Stimulated activated memory B cell treated with anti-CD40 and anti-IgM and Interleukin-4, amounts not matched to agents 10 μg/mL and 1 μg/mL and 100 μg/mL, for 72 hours (primary cell): ENCODE measurements around the gene SH3BP1.
A peak's percentile ranks its signal among the peaks of the same experiment; 100 is the strongest.

Experiments
- ATAC-seq: fragments of 150-1000 bp; cut with Tn5 transposase; 2 replicates; pipeline ENCODE4 v1.10.0; 2021
- H3K27ac Mint-ChIP-seq: one replicate; pipeline ENCODE4 v1.8.0; 2022; ENCODE audit warnings: mild to moderate bottlenecking, mixed read lengths
- H3K27me3 Mint-ChIP-seq: one replicate; pipeline ENCODE4 v1.8.0; 2022; ENCODE audit warnings: mixed read lengths
- H3K36me3 Mint-ChIP-seq: one replicate; pipeline ENCODE4 v1.8.0; 2022; ENCODE audit warnings: mixed read lengths
- H3K4me1 Mint-ChIP-seq: one replicate; pipeline ENCODE4 v1.8.0; 2022; ENCODE audit warnings: mixed read lengths
- H3K4me3 Mint-ChIP-seq: one replicate; pipeline ENCODE4 v1.8.0; 2022; ENCODE audit warnings: mild to moderate bottlenecking, moderate library complexity, mixed read lengths
- H3K9me3 Mint-ChIP-seq: one replicate; pipeline ENCODE4 v1.8.0; 2022; ENCODE audit warnings: mixed read lengths

Gene SH3BP1

DNA sequence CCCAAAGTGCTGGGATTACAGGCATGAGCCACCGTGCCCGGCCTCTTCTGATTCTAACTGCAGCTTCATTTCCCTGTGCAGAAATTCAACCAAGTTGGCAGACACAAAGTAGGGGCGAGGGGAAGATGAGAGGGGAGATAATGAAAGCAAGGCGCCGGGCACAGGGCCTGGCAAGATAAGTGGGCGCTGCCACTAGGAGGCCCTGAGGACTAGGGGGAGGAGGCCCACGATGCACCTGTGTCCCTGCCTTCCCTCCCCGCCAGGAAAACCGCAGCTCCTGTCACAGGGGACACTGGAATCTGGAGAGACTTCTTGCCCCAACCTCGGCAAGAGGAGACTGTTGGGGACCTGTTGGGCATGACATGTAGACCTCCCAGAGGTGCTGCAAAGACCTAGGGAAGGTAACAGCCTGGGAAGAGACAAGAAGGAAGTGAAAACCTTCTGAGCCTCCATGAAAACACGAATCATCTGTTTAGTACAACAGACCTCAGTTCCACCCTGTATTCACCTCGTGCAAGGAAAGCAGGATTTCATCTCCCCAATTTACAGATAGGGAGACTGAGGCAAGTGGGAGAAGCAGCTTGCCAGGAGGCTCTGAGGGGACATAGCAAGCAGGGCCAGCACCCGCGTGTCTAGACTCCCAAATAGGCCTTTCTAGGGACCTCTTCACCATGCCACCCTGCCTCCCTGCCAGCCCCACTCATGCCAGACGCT lies 32.9 kb downstream of the SH3BP1 start:
- Mint-ChIP-seq H3K9me3 (no peaks in the 10 kb centered on the region), H3K27me3 (no peaks in the 10 kb centered on the region), H3K36me3 (peaks cover 6% of the 10 kb centered on the region), H3K4me3 (peak overlapping the region; percentile 12), H3K27ac (peak overlapping the region; percentile 95), H3K4me1 (peaks cover 58% of the 10 kb centered on the region)
- ATAC-seq = no peak

DNA sequence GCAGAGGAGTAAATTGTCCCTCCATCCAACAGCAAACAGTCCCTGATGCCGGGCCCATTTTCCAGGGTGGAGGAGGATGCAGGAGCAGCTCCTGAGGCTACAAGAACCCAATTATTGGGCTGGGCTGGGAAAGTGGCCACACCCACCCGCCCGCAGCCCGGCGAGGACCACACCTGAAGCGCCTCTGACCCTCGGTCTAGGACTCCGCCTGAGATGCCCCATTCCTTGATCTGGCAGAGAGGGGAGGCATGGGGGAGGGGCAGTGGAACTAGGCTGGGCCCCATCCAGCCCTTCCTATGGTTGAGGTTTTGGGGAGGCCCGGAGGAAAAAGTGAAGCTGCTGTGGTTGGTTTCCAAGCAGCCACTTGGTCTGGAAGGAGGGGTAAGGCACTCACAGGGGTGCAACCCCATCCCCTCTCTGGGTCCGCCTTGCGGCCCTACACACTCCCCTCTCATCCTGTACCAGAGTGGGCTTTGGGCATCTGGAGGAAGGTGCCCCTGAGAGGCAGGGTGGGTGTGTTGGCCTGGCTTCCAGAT lies 33.5 kb downstream of the SH3BP1 start:
- Mint-ChIP-seq H3K36me3 (peaks cover 8% of the 10 kb centered on the region), H3K4me3 (no peak overlapping the region), H3K4me1 (peaks cover 60% of the 10 kb centered on the region), H3K9me3 (no peaks in the 10 kb centered on the region), H3K27me3 (no peaks in the 10 kb centered on the region), H3K27ac (peak overlapping the region; percentile 95)
- no peak for ATAC-seq

DNA sequence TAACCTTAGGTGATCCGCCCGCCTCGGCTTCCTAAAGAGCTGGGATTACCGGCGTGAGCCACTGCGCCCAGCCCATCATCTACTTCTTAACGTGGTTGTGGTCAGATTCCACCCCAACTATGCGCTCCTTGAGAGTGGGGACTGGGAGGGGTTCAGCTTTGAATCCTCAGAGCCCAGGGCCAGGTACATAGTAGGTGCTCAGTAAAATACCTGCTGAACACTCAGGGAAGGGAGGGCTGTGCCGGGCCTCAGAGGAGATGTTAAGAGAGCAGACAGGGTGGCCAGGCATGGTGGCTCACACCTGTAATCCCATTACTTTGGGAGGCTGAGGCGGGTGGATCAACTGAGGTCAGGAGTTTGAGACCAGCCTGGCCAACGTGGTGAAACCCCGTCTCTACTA lies 34.8 kb downstream of the SH3BP1 start:
- H3K4me3 Mint-ChIP-seq = peak overlapping the region; percentile 51
- no peaks in the 10 kb centered on the region for H3K9me3 Mint-ChIP-seq
- H3K4me1 Mint-ChIP-seq = peaks cover 63% of the 10 kb centered on the region
- H3K27ac Mint-ChIP-seq = peak overlapping the region; percentile 95
- H3K27me3 Mint-ChIP-seq = no peaks in the 10 kb centered on the region
- ATAC-seq = no peak
- peaks cover 12% of the 10 kb centered on the region for H3K36me3 Mint-ChIP-seq

DNA sequence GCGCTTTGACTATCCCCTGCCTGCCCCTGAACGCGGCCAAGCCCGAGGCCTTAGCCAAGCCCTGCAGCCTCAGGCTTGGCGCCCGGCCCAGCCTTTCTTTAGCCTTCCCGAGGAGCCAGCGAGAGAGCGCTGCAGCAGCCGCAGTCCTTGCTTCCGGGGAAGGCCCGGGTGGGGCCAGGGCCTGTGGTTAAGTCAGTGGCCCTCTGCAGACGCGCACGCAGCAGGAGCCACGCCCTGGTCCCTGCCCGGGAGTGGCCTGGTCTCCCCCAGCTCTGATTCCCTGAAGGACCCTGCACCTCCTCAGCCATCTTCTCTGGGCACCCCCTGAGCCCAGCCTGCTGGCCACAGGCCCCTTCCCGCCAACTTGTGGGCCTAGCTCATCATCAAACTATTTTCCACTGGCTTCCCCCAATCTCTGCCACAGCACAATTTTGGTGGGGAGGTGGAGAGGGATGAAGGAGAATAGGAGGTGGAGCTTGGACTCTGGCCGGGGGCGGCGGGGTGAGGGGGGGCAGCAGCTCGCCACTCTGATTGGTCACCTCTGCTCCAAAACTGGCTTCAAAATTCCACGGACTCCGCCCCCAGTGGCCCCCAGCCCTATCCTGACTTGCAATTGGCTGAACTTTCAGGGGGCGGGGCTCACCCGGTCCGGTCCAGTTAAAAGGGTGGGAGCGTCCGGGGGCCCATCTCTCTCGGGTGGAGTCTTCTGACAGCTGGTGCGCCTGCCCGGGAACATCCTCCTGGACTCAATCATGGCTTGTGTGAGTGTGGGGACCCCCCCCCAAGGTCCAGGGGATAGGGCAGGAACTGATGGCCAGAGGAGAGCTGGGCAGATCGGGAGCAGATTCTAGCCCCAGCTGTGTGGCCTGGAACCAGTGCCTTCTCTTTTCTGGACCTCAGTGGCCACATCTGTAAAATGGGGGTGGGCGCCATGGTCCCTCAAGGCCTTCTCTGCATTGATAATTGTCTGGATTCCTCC lies 35.8 kb downstream of the SH3BP1 start, which contains the start of gene LGALS1:
TSS of gene LGALS1 (plus strand) at position 686 of the 979 bp plus-strand sequence. CDS start at position 753, 67 bp downstream.
- Mint-ChIP-seq H3K27me3 (no peaks in the 10 kb centered on the region), H3K4me3 (peak within 1 kb of the TSS; percentile 85), H3K27ac (peak within 1 kb of the TSS; percentile 95), H3K36me3 (peaks cover 20% of the 10 kb centered on the region), H3K9me3 (no peaks in the 10 kb centered on the region), H3K4me1 (peaks cover 71% of the 10 kb centered on the region)
- peak; percentile 78 for ATAC-seq

DNA sequence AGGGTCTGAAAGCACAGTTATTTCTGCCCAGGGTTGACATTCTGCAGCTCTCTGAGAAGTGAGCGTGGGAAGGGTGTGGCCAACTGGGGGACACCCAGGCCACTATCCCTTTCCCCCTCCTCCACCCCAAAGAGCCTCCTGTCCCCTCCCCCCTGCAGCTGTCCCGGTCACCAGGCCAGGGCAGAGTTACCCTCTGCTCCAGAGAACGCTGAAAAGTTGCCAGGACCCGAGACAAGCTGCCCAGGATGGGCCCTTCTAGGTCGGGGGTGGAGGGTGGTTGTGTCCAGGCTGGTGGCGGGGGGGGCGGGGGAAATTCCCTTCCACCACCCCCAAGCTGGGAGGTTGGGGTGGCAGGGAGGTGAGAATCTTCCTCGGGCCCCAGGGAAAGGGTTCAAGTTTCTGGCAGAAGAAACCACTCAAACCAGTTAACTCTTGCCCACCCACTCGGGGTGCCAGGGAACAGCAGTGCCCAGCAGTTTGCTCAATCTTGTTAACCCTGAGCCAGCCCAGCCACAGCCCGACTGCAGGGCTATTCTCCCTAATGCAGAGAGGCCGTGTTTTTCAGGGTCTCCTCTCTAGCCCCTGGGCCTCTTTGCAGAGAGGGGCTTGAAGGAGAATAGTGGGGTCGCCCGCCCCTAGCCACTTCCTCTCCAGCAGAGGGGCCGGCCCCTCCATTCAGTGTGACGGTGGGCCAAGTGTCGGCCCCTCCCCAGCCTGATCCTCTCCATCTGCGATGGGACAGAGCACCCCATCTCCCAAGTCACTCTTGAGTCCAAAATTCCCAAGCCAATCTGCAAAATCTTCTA lies 36.7 kb downstream of the SH3BP1 start:
- ATAC-seq = peak; percentile 18
- no peaks in the 10 kb centered on the region for H3K27me3 Mint-ChIP-seq
- peaks cover 20% of the 10 kb centered on the region for H3K36me3 Mint-ChIP-seq
- H3K4me1 Mint-ChIP-seq = peaks cover 70% of the 10 kb centered on the region
- no peaks in the 10 kb centered on the region for H3K9me3 Mint-ChIP-seq
- H3K27ac Mint-ChIP-seq = peak overlapping the region; percentile 95
- H3K4me3 Mint-ChIP-seq = peak overlapping the region; percentile 85

DNA sequence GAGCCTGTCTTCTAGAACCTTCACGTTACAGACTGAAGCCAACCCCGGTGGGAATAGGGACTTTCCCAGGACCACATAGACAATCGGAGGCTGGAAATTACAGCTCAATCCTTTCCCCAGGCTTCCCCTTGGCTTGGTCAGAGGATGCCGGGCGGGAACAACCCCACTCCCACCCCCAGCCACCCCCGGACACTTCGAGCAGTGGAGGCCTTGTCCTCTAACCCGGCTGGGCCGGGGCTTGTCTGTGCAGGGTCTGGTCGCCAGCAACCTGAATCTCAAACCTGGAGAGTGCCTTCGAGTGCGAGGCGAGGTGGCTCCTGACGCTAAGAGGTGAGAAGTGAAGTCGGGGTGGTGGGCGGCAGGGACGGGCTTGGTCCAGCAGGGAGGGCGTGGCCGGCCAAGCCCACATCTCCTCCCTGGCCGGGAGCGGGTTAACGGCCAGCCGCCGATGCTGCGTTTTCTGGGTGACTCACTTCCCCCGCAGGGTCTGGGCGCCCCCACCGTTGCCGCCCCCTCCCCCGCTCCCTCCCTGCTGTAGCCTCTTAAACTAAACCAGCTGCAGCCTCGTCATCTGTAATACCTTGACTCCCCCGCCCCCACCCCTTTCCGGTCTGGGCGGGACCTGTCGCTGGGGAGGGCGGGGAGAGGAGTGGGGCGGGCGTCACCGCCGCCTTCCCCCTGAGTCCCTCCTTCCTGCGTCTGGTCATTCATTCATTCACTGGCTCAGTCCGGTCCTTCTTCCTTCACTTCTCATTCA lies 37.4 kb downstream of the SH3BP1 start:
- H3K27ac Mint-ChIP-seq = peak overlapping the region; percentile 95
- H3K4me3 Mint-ChIP-seq = peak overlapping the region; percentile 85
- no peaks in the 10 kb centered on the region for H3K27me3 Mint-ChIP-seq
- no peaks in the 10 kb centered on the region for H3K9me3 Mint-ChIP-seq
- H3K36me3 Mint-ChIP-seq = peaks cover 20% of the 10 kb centered on the region
- peaks cover 75% of the 10 kb centered on the region for H3K4me1 Mint-ChIP-seq
- peak; percentile 88 for ATAC-seq

DNA sequence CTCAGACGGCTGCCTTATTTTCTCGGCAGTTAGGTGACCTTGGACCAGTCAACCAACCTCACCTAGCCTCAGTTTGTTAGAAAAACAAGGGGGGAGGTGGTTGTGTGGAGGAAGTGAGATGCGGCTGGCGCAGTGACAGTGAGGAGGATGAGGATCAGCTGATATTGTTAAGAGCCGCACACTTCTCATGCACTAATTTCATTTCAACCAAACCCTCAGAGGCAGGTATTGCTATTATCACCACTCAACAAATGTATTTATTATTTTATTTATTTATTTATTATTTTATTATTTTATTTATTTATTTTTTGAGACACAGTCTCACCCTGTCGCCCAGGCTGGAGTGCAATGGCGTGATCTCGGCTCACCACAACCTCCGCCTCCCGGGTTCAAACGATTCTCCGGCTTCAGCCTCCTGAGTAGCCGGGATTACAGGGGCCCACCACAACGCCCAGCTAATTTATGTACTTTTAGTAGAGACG lies 38.1 kb downstream of the SH3BP1 start:
- Mint-ChIP-seq H3K36me3 (peaks cover 20% of the 10 kb centered on the region), H3K9me3 (no peaks in the 10 kb centered on the region), H3K4me1 (peaks cover 69% of the 10 kb centered on the region), H3K27me3 (no peaks in the 10 kb centered on the region), H3K4me3 (peak overlapping the region; percentile 85), H3K27ac (peak overlapping the region; percentile 95)
- ATAC-seq = peak; percentile 22

DNA sequence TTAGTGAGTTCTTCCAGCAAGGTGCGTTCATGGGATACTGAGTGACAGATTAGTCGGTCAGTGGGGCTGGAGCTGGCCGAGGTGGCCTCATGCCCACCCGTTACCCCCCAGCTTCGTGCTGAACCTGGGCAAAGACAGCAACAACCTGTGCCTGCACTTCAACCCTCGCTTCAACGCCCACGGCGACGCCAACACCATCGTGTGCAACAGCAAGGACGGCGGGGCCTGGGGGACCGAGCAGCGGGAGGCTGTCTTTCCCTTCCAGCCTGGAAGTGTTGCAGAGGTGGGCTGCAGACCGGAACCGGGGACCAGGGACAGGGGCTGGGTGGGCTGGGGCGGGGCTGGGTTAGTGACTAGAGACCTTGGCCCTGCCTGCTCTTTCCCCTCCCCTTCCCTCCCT lies 38.9 kb downstream of the SH3BP1 start:
- no peaks in the 10 kb centered on the region for H3K27me3 Mint-ChIP-seq
- H3K36me3 Mint-ChIP-seq = peaks cover 20% of the 10 kb centered on the region
- H3K9me3 Mint-ChIP-seq = no peaks in the 10 kb centered on the region
- H3K4me3 Mint-ChIP-seq = no peak overlapping the region
- no peak overlapping the region for H3K27ac Mint-ChIP-seq
- H3K4me1 Mint-ChIP-seq = peaks cover 61% of the 10 kb centered on the region
- ATAC-seq = no peak

DNA sequence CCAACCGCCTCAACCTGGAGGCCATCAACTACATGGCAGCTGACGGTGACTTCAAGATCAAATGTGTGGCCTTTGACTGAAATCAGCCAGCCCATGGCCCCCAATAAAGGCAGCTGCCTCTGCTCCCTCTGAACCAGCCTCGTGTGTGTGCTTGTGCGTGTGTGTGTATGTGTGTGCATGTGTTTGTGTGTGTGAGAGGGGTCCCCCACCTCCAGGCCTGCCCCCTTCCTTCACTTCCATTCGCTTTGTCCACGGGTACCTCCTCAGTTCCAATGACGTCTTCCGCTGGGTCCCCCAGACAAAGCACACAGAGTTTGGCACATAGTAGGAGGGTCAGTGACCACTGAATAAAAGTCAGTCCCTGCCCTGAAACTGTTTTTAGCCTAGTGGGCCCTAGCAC lies 40.2 kb downstream of the SH3BP1 start:
- no peaks in the 10 kb centered on the region for H3K27me3 Mint-ChIP-seq
- no peaks in the 10 kb centered on the region for H3K9me3 Mint-ChIP-seq
- H3K4me3 Mint-ChIP-seq = no peak overlapping the region
- peaks cover 20% of the 10 kb centered on the region for H3K36me3 Mint-ChIP-seq
- ATAC-seq = no peak
- H3K27ac Mint-ChIP-seq = peak overlapping the region; percentile 11
- peaks cover 48% of the 10 kb centered on the region for H3K4me1 Mint-ChIP-seq

DNA sequence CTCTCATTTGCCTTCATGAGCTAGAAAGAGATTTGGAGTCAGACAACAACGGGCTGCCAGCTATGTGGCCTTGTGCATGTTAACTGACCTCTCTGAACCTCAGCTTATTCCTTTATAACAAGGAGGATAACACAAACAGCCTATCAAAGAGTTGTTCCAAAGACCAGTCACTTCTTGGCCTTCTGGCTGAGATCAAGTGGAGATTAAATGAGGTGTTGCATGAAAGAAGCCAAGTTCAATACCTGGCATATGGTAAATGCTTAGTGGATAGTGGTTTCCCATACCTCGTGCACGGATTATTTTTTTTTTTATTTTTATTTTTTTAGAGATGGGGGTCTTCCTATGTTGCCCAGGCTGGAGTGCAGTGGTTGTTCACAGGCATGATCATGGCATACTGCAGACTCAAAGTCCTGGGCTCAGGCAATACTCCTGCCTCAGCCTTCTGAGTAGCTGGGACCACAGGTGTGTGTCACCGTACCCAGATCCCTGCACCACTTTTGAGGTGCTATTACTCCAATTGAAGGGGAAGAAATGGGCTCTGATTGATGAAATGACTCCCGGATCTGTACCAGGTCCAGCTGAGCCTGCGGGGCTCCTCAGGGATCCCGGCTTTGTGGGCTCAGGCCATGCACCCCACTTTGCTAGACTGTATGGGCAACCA lies 40.9 kb downstream of the SH3BP1 start:
- Mint-ChIP-seq H3K27me3 (no peaks in the 10 kb centered on the region), H3K27ac (peak overlapping the region; percentile 80), H3K4me3 (no peak overlapping the region), H3K9me3 (no peaks in the 10 kb centered on the region), H3K4me1 (peaks cover 45% of the 10 kb centered on the region), H3K36me3 (peaks cover 20% of the 10 kb centered on the region)
- ATAC-seq = no peak

DNA sequence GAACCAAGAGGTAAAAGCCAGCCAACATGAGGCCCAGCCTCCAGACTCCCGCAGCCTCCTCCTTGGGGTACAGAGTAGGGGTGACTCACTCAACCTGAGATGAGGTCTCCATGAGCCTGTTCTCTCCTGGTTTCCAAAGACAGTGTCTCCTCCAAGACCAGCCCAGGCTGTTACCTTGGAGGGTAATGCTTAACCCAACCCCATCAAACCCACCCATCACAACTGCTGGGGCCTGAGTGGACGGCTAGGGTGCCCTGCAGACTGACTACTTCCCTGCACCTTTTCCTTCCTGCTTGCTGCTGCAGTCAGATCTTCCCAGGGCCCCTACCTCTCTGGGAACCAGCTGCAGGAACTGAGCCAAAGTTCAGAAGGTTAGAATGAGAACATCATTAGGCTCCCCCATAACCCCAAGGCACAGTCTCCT lies 41.5 kb downstream of the SH3BP1 start:
- H3K4me1 Mint-ChIP-seq = peaks cover 45% of the 10 kb centered on the region
- no peaks in the 10 kb centered on the region for H3K27me3 Mint-ChIP-seq
- H3K27ac Mint-ChIP-seq = peak overlapping the region; percentile 80

DNA sequence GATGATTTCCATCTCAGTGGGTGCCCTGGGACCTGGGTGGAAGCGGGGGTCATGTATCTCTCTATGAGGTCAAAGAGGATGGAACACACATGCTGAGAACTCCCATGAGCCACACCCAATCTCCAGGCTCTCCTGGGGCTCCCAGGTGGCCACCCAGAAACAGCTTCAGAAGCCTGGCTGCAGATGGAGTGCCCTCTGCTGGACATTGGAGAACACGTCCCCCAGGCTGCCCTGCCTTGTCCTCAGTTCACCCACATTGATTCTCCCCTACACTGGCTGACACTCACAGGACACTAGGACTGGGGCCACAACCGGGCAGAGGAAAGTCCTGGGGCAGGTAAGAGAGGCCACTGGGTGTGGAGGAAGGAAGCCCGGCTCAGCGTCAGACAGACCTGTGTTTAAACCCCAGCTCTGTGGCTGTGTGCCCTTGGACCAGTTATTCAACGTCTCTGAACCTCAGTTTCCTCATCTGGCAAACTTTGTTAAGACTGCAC lies 42.1 kb downstream of the SH3BP1 start:
- H3K4me3 Mint-ChIP-seq = no peak overlapping the region

More for the DNA sequence above, 41.5 kb downstream of the SH3BP1 start:
- Mint-ChIP-seq H3K9me3 (no peaks in the 10 kb centered on the region), H3K4me3 (no peak overlapping the region), H3K36me3 (peaks cover 20% of the 10 kb centered on the region)
- no peak for ATAC-seq

DNA sequence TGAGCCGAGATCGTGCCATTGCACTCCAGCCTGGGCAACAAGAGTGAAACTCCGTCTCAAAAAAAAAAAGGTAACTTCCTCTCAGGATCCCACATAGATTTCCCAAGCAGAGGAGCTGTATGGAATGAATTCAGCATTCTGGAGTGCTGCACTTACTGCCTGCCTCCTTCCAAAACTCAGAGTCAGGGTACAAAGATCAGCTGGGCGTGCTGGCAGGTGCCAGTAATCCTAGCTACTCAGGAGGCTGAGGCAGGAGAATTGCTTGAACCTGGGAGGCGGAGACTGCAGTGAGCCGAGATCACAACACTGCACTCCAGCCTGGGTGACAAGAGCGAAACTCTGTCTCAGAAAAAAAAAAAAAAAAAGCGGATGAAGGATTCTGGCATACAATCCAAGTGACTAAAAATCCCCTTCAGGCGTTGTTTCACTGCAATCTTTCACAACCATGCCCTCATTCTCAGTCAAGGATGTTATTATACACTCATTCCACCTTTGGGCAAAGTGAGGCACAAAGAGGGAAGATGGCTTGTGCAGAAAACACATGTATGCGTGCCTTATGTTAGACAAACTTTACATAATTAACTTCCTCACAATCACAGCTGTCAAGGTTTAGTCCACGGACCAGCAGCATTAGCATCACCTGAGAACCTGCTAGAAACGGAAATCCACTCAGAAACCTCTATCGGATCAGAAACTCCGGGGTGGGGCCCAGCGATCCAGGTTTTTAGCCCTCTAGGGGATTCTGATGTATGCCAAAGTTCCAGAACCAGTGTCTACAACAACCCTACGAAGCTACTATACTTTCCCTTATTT lies 45.5 kb downstream of the SH3BP1 start:
- Mint-ChIP-seq H3K4me3 (peak overlapping the region; percentile 95), H3K4me1 (peaks cover 45% of the 10 kb centered on the region), H3K27ac (peak overlapping the region; percentile 85), H3K9me3 (no peaks in the 10 kb centered on the region), H3K36me3 (peaks cover 12% of the 10 kb centered on the region), H3K27me3 (no peaks in the 10 kb centered on the region)
- no peak for ATAC-seq

More for the DNA sequence above, 42.1 kb downstream of the SH3BP1 start:
- no peaks in the 10 kb centered on the region for H3K27me3 Mint-ChIP-seq
- H3K4me1 Mint-ChIP-seq = peaks cover 41% of the 10 kb centered on the region
- H3K36me3 Mint-ChIP-seq = peaks cover 16% of the 10 kb centered on the region
- peak; percentile 38 for ATAC-seq
- peak overlapping the region; percentile 80 for H3K27ac Mint-ChIP-seq
- no peaks in the 10 kb centered on the region for H3K9me3 Mint-ChIP-seq
